Left ventricle myocardium superior (tissue), 1 donor: ENCODE data around the gene B3GLCT. TPM values are rescaled to one million over a fixed set of nuclear protein-coding genes. Genes with fewer than 3 reads are reported as not detected.

ENCODE experiments used
- ATAC-seq: fragments of 200-7000 bp; cut with Tn5 transposase; one replicate; pipeline ENCODE4 v1.9.1; 2020; ENCODE audit warnings: mild to moderate bottlenecking, moderate library complexity
- DNase-seq: peaks from one replicate; pipeline ENCODE4 v3.0.0-alpha.2; 2020
- intact Hi-C: fragments of 100-400 bp; cut with micrococcal nuclease; formaldehyde crosslinking; loops from one replicate; pipeline ENCODE4 v1.11.0; 2022
- total RNA-seq: library from RNA; stranded (reverse); fragmentation: NEBNext Ultra II Directional; extraction: Animal tissue kit (Norgen Biotek cat#: 25700); gene quantifications from one replicate; pipeline ENCODE4 v1.2.1, GENCODE V29; 2021
- donor health status: DM: no; HTN: yes; CAD: no; lungs with severe emphysema.

B3GLCT gene
- total RNA-seq, 1 donor from 2014 or later, result 20.3 TPM

DNA sequence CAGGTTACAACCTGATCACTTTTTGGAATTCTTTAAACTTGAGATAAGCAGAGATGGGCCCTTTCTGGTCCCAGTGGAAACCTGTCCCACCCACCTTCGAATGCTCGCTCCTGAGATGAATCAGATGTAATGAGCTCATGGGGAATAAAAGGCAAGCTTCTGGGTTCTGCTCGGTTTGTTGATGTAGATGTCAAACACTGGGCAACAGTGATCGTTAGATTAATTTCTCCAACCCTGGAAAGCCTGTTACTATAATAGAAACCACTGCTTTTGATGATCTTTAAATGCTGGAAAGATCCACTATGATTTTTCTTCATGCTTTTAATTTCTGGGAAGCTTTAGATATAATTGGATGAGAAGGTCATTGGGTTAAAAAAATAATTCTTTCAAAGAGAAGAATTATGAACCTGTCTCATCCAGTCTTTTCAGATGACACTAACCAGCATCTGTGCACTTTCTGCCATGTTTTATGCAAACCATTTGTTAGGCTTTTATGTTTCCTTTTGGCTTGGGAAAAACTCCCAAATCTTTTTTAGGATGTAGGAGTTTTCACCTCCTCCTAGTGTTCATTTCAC lies 49.3 kb downstream of the B3GLCT start:
- intact Hi-C loops, result no loop called here
- DNase-seq (no peak), ATAC-seq (no peak)

DNA sequence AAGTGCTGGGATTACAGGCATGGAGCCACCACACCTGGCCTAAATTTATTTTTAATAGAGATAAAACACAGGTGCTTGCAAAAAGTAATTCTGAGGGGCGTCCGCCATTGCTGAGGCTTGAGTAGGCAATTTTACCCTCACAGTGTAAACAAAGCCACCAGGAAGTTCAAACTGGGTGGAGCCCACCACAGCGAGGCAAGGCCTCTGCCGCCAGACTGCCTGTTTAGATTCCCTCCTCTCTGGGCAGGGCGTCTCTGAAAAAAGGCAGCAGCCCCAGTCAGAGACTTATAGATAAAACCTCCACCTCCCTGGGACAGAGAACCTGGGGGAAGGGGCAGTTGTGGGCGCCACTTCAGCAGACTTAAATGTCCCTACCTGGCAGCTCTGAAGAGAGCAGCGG lies 50.7 kb downstream of the B3GLCT start:
- intact Hi-C loops, result no loop called here
- DNase-seq (no peak), ATAC-seq (no peak)

DNA sequence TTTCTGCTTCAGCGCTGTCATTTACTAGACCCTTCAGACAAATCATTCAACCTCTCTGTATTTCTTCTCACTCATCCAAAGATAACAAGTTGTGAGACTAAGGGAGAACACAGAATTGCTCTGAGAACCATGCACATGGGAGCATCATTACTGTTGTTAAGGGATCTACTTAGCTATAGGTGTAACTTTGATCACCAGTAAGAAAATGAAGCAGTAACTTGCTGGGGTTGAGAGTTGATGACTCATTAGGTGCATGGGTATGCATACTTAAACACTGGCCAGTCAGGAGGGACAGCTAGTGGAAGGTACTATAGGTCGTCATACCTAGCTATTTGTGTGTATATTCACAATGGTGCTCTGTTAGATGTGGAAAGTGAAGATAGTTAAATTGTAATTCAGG lies 61.5 kb downstream of the B3GLCT start:
- no peak for ATAC-seq
- intact Hi-C loops, result no loop called here
- no peak for DNase-seq

DNA sequence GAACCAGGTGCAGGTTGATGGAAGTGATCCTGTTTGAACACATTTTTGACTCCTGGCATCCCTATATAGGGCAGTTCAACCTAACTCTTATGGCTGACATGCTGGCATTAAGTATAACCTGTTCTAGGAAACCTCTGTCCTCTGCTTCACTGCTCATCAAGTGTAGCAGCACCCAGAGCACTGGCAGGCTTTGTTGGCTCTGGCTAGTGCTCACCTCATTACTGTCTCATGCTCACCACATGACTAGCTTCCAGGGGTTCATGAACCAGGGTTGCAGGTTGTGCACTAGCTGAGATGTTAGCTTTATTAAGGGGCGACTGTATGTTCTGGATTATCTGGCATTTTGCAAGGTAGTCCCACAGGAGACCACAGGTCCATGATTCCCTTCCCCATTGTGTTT lies 63.6 kb downstream of the B3GLCT start:
- DNase-seq (no peak), ATAC-seq (peak; percentile 50)
- intact Hi-C loops, result no loop called here

DNA sequence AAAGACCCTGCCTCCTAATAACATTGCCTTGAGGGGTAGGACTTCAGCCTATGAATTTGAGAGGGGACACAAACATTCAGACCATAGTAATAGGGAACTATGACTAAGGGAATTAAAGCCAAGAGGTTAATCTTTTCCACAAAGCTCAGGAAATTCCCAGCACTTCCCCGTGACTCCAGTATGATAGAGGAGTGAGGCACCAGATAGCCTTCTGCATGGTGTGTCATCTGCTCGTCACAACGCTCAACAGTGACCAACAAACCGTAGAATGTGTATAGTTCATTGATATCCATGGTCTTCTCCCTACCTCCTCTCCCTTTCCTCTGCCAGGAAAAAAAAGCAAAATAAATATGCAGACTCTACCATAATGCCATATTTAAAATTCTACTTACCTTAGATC lies 64.4 kb downstream of the B3GLCT start:
- no peak for ATAC-seq

DNA sequence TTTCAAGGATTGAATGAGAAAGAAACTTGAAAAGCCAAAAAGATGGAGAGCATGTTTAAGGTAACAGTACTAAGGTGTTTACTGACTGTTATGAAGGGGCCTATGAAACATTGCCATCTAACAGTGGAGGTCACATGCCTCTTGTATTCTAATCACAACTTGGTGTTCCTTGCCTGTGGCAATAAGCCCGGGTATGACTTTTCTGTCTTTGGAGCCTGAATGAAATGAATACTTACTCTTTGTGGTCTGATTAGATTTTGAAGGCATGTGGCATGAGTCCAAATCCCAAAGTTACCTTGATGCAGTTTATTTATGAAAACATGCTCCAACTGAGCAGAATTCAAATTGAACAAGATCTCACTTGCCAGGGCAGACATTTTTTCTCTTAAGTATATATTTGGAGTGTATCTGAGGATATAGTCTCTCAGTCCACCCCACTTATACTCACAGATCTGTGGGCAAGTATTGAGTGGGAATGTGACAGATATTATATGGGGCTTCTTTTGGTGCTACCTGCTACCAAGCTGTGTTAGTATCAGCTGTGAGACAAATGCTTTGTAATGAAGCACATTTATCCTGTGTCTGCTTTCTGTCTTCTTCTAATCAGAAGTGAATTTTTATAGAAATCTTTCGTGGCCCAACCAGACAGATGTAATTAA lies 67.5 kb downstream of the B3GLCT start:
- ATAC-seq (peak; percentile 93), DNase-seq (no peak)
- intact Hi-C loops, result no loop called here

More for the DNA sequence above, 64.4 kb downstream of the B3GLCT start:
- DNase-seq, result no peak
- intact Hi-C loops, result no loop called here

DNA sequence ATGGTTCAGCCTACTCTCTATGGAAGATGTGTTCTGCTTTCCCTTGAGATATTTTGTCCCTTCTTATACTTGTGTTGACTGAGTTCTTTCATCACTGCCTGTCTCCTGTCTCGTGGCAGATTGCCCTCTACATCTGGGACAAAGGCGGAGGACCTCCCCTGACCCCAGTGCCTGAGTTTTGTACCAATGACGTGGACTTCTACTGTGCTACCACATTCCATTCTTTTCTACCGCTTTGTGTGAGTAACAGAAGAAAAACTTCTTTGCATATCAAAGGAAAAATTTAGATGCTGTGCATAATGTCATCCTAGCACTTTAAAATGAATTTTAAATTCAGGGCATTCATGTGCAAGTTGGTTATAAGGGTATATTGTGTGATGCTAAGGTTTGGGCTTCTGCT lies 74.6 kb downstream of the B3GLCT start:
- ATAC-seq (peak; percentile 90), DNase-seq (peak; percentile 38)
- intact Hi-C loops, result no loop called here

GRCh38 chr13:31276421-31276820 lies 76.6 kb downstream of the B3GLCT start:
- ATAC-seq (no peak), DNase-seq (no peak)
- intact Hi-C loops, result no loop called here

DNA sequence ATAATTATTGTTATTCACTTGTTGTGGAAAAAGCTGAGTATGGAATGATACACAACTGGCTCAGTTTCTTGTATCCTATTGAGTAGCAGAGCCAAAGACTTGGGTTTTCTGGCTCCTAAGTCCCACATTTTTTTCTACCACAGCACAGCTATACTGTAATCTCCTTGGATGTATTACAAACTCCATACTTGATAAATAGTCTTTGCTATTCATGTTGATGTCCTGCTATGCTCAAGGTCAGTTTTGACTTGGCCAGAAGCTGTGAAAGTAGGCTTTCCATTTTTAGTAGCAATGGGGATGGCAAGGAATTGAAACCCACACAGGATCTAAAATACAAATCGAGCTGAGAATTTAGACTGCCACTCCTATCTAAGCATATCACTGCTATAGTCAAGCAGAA lies 79.1 kb downstream of the B3GLCT start:
- ATAC-seq, result peak; percentile 76
- intact Hi-C loops, result no loop called here
- no peak for DNase-seq

DNA sequence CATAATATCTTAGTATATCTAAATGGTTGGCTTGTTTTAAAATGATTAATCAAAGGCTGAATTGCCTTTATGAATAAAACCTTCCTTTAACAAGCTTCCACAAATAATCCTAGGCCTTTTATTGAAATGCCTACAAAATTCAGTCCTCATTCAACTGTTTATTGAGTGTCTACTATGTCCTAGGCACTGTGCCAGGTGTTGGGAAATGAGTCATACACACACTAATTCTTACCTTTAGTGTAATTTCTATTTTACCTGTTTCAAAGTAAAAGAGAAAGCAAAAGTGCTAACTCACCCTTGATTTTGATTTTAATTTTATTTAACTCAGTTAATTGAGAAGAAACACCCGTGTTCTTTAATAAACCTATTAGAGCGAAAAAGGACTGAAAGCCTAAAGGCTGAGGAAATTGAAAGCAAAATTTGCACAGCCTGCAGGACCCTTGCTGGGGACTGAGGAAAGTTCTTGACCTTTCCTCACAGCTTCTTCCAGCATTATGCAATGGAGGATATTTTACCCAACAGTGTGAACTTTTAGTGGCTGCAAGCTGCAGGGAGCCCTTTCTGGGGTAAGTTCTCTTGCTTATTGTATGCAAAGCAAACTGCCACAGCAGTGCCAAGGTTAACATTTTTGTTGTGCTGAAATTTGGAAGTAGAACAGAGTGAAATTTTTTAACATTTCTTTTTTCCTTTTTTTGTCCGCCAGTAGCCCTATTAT lies 83.1 kb downstream of the B3GLCT start:
- intact Hi-C loops, result no loop called here
- ATAC-seq (no peak), DNase-seq (no peak)

DNA sequence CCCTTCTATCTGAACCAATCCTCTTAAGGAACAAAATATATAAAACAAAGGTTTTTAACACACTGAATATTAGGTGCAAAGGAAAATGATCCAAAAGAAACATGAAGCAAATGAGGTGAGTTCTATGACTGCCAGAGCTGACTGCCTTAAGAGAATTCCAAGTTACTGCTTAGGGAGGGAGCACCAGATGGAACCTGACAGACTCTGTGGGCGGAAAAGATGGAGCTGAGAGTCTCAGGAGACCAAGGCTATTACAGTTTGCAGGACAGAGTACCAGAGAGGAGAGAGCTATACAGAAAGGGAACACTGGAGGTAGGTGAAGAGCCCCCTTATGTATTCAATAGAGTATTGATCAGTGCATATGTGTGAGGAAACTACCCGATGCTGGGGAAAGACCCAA lies 87.2 kb downstream of the B3GLCT start:
- ATAC-seq (no peak), DNase-seq (no peak)
- intact Hi-C loops, result no loop called here

DNA sequence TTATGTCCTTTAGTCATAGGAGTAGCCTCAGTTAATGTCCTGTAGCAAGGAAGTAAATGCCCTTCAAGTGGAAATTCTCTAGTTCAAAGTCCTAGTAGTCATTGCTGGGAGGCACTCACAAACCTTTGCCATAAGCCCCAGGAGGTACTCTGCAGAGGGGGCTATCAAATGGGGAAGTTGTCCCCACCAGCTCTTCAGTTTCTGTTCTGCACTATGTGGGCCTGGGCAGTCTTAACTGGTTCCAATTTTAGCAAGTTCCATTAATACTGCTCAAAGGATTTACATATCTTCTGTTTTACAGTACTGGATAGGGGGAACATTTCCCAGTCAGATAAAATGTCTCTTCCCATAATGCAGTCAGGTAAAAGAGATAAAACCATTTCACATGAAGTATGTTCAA lies 101.3 kb downstream of the B3GLCT start:
- intact Hi-C loops, result no loop called here
- ATAC-seq (no peak), DNase-seq (no peak)

DNA sequence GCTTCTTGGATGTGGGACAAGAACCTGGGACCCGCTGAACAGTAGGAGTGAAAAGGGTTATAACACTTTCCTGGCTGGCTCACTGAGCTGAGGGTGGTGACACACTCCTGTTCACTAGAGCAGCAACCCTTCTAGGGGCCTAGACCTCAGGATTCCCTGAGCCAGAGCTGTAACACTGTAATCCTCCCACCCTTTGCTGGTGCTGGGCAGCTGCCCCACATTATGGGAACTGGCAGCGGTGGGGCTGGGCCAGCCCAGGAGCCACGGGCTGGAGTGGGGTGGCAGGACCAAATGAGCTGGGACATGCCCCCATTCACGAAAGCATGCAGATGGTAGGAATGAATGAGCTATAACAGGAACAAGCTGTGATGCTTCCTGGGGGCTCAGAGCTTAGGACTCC lies 110.6 kb downstream of the B3GLCT start:
- ATAC-seq, result peak; percentile 71
- intact Hi-C loops, result no loop called here

DNA sequence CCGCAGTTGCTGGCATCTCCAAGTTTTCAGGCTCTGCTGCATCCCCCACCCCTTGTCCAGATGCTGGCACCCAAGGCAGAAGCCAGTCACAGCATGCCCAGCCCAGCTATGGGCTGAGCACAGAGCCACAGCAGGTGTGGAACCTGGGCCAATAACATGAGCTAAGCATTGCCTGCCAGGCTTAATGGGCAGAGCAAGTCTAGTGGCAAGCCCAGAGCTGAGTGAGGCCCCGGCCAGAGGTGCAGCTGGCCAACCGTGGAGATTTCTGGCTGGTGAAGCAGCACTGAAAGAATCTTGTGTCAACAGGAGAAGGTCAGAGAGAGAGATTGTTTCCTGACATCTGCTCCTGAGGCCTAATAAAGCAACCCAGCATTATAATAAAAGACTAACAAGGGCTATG lies 111.0 kb downstream of the B3GLCT start:
- ATAC-seq (peak; percentile 98), DNase-seq (peak; percentile 78)
- intact Hi-C loops, result no loop called here

More for the DNA sequence above, 110.6 kb downstream of the B3GLCT start:
- DNase-seq, result no peak

- no peak for ATAC-seq
- intact Hi-C loops, result no loop called here
- DNase-seq, result no peak
Measured at GRCh38 chr13:31311921-31312320, 112.1 kb downstream of the B3GLCT start.

GRCh38 chr13:31314961-31315360 lies 115.2 kb downstream of the B3GLCT start:
- ATAC-seq (no peak), DNase-seq (no peak)
- intact Hi-C loops, result no loop called here

DNA sequence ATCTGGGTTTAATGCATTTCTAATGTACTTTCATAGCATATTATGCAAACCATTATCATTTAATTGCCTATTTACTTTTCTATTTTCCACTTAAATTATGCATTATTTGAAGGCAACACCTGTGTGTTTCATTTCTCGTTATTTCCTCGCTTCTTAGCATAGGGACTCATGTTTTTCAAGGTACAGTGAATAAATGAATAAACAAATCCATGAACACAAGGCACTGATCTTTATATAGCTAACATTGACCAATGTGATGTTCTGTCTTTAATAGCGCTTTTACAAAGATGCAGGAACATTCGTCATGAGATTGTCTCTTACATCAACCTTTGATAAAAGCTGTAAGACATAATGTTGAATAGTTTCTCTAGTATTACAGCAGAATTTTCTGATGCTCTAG lies 121.2 kb downstream of the B3GLCT start:
- ATAC-seq, result no peak
- intact Hi-C loops, result no loop called here

GRCh38 chr13:31321457-31321856 lies 121.7 kb downstream of the B3GLCT start:
- intact Hi-C loops, result no loop called here
- DNase-seq (no peak), ATAC-seq (no peak)

More for the DNA sequence above, 121.2 kb downstream of the B3GLCT start:
- no peak for DNase-seq

DNA sequence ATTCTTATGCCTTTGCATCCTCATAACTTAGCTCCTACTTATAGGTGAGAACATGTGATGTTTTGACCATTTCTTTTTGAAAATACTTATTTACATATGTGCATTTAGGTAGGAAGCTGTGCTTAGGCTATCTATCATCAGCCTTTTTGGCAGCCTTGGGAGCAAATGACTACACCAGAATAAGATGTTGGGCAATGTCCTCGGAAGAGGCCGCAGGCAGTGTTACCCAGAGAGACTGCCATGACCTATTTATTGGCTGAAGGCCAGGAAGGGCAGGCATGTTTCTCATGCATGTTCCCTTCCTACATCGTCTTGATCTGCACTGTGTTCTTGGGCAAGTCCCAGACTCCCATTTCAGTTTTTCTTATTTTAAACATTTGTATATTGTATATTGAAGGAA lies 122.3 kb downstream of the B3GLCT start:
- ATAC-seq, result peak; percentile 87
- peak; percentile 38 for DNase-seq
- intact Hi-C loops, result no loop called here

DNA sequence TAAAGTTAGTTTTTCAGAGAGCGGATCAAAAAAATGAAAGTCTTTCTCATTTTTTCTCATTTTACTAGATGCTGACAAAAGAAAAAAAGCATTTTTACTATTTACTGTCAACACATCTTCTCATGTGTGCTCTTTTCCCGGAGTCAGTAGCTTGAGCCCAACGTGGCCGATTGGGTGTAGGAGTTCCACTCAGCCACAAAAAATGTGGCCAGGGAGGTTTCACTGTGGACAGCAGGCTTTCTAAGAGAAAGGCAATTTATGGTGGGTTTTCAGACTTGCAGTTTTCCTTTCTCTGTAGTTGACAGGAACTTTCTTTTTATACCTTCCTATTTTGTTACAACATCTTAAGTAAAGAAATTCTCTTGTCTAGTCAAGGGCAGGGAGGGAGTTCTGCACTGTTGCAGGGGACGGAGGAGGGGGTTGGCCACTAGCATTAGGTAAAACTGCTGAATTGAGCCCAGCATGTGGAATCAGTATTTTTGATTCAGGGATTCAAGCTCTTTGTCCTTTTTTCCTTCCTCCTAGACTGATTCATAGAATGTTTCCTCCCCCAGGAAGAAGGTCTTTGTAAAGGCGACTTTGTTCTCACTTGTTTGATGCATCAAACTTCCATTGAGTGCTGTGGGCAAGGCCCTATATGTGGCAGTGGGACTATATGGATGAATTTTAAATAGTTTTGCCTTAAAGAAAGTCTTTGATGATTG lies 123.1 kb downstream of the B3GLCT start:
- no peak for ATAC-seq
- intact Hi-C loops, result no loop called here
- DNase-seq, result no peak
